CD4-positive, alpha-beta memory T cell (primary cell): Measurements from ENCODE around the gene SRM. TPM values are rescaled to one million over a fixed set of nuclear protein-coding genes. Genes with fewer than 3 reads are reported as not detected.
"Not testable (repeated sequence)": the region's sequence is repeated elsewhere in the genome, so short reads cannot be mapped to it uniquely, and the experiment has no call there.

Experiments
- CTCF ChIA-PET: fragments of 350-600 bp; sonication (Branson Sonifier 250); formaldehyde crosslinking; loops from one replicate; lab custom pipeline; 2021; ENCODE audit warnings: inconsistent platforms; ENCODE audit not compliant: partially characterized antibody; lab: Charles Lee
- POLR2A ChIA-PET: fragments of 350-600 bp; sonication (Branson Sonifier 250); formaldehyde crosslinking; loops from one replicate; lab custom pipeline; 2021; ENCODE audit not compliant: partially characterized antibody; lab: Charles Lee
- DNase-seq, 5 donors: peaks; one replicate each; pipeline versions ENCODE4 v3.0.0 to v3.0.0-alpha.2; 2020 to 2022; ENCODE audit warnings: mixed read lengths in 1 of 5
- H3K27ac ChIP-seq: one replicate; pipeline ENCODE4 v1.7.0; 2013; ENCODE audit warnings: low read depth, low read length
- H3K27me3 ChIP-seq: 2 replicates; pipeline ENCODE4 v1.7.0; 2013; ENCODE audit warnings: mild to moderate bottlenecking, low read length, moderate library complexity; ENCODE audit not compliant: insufficient read depth
- H3K36me3 ChIP-seq: 2 replicates; pipeline ENCODE4 v1.7.0; 2013; ENCODE audit warnings: mild to moderate bottlenecking, low read length, moderate library complexity; ENCODE audit not compliant: insufficient read depth
- H3K4me1 ChIP-seq: 2 replicates; pipeline ENCODE4 v1.7.0; 2013; ENCODE audit warnings: mild to moderate bottlenecking, low read length, moderate library complexity; ENCODE audit not compliant: insufficient read depth
- H3K4me3 ChIP-seq, 2 donors: one replicate each; pipeline ENCODE4 v1.7.0; 2013; ENCODE audit warnings: low read length in 2 of 2, mild to moderate bottlenecking in 1 of 2
- H3K9me3 ChIP-seq, 2 donors: one replicate each; pipeline ENCODE4 v1.7.0; 2013; ENCODE audit warnings: low read length in 2 of 2, control low read depth in 1 of 2; ENCODE audit not compliant: control insufficient read depth in 1 of 2
- H3K27ac Mint-ChIP-seq, 7 donors: one replicate each; pipeline ENCODE4 v1.8.0; 2020 to 2021; ENCODE audit warnings: mixed read lengths in 7 of 7, mild to moderate bottlenecking in 6 of 7, inconsistent platforms in 3 of 7, moderate library complexity in 3 of 7
- H3K27me3 Mint-ChIP-seq, 2 donors: one replicate each; pipeline ENCODE4 v1.8.0; 2020 to 2021; ENCODE audit warnings: mixed read lengths in 2 of 2
- H3K36me3 Mint-ChIP-seq, 2 donors: one replicate each; pipeline ENCODE4 v1.8.0; 2020 to 2021; ENCODE audit warnings: mixed read lengths in 2 of 2, inconsistent platforms in 1 of 2, mild to moderate bottlenecking in 1 of 2
- H3K4me1 Mint-ChIP-seq, 4 donors: one replicate each; pipeline ENCODE4 v1.8.0; 2020 to 2021; ENCODE audit warnings: mixed read lengths in 4 of 4, mild to moderate bottlenecking in 1 of 4
- H3K4me3 Mint-ChIP-seq, 8 donors: one replicate each; pipeline ENCODE4 v1.8.0; 2020 to 2021; ENCODE audit warnings: mixed read lengths in 8 of 8, mild to moderate bottlenecking in 7 of 8, moderate library complexity in 6 of 8, inconsistent platforms in 3 of 8
- H3K9me3 Mint-ChIP-seq, 8 donors: one replicate each; pipeline ENCODE4 v1.8.0; 2020 to 2021; ENCODE audit warnings: mixed read lengths in 8 of 8, mild to moderate bottlenecking in 5 of 8, inconsistent platforms in 3 of 8, moderate library complexity in 1 of 8
- intact Hi-C: fragments of 100-400 bp; cut with micrococcal nuclease; formaldehyde crosslinking; loops from one replicate; pipeline ENCODE4 v1.15.1; 2023
- polyA plus RNA-seq, 2 donors: library from polyadenylated mRNA; unstranded; fragments of 300-500 nt; fragmentation: Illumina TruSeq; gene quantifications; one replicate each; pipeline ENCODE4 v1.2.3, GENCODE V29; 2021
- total RNA-seq, 2 experiments: library from RNA; stranded (reverse); gene quantifications; one replicate each; pipeline ENCODE4 v1.2.3, GENCODE V29; 2021

Gene SRM
- total and polyA plus RNA-seq, 4 experiments from 2014 or later, result 53.1 to 162 (median 59.1) TPM

DNA sequence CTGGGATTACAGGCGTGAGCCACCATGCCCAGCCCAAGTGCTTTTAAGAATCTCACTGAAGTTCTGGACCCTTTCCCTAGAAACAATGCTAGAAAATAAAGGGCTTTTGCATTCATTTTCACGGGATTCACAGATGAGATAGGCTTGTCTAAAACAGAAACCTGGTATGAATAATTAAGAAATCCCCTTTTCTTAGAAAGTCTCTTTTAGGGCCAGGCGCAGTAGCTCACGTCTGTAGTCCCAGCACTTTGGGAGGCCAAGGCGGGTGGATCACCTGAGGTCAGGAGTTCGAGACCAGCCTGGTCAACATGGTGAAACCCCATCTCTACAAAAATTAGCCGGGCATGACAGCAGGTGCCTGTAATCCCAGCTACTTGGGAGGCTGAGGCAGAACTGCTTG, 13.6 kb upstream of the SRM start:
- H3K27ac ChIP-seq, DNase-seq, H3K27ac Mint-ChIP-seq, H3K27me3 Mint-ChIP-seq, H3K4me3 Mint-ChIP-seq, H3K4me3 ChIP-seq, H3K9me3 Mint-ChIP-seq, intact Hi-C loops, H3K4me1 Mint-ChIP-seq, H3K4me1 ChIP-seq, H3K9me3 ChIP-seq, POLR2A ChIA-PET, H3K27me3 ChIP-seq: not testable (repeated sequence)
- H3K36me3 ChIP-seq, result peaks cover 77% of the 10 kb centered on the region
- CTCF ChIA-PET, result interaction anchor here (1.3 kb wide), 1 partner anchor 36 kb away, joined by 3 read pairs; no protein-coding TSS in a partner anchor
- peaks cover 49 to 72% of the 10 kb centered on the region in 2 donors for H3K36me3 Mint-ChIP-seq

DNA sequence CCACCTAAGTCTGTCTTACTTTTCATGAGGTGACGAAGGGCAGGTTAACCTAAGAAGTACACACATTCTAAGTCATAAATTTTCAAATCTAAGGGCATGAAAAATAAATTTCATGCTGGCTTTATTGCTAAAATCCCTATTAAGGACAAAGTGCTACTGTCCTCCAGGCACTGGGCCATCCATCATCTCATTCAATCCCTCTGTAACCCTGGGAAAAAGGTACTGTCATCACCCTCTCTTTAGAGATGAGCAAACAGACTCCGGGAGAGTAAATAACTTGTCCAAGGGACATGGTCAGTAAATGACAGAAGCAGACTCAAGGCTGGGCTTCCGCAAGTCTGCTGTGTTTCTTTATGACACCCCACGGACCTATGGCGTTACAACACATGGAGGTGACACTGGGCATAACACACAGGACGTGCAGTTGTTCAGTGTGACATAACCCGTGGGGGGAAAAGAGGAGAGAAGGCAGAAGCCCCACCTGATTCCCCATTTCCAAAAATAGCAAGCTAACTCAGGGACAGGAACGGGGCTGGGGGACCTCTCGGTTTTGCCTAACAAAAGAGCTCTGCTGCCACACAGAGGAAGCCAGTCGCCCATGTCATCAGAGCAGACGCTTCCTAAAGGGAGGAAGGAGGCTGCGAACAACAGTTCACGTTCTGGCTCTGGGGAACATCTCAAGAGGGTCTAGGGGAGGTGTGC, 12.5 kb upstream of the SRM start:
- H3K27me3 Mint-ChIP-seq, result no peaks in the 10 kb centered on the region
- H3K36me3 Mint-ChIP-seq, result peaks cover 52 to 75% of the 10 kb centered on the region in 2 donors
- no peak overlapping the region for H3K27ac Mint-ChIP-seq
- Histone ChIP-seq H3K4me1 (no peaks in the 10 kb centered on the region), H3K4me3 (no peak overlapping the region), H3K9me3 (no peaks in the 10 kb centered on the region), H3K27me3 (no peaks in the 10 kb centered on the region), H3K27ac (no peak overlapping the region), H3K36me3 (peaks cover 80% of the 10 kb centered on the region)
- H3K4me3 Mint-ChIP-seq, result no peak overlapping the region
- ChIA-PET CTCF (interaction anchor here (1.3 kb wide), 1 partner anchor 35 kb away, joined by 3 read pairs; no protein-coding TSS in a partner anchor), POLR2A (interaction anchor here (0.7 kb wide), 1 partner anchor 12 kb away, joined by 3 read pairs; no protein-coding TSS in a partner anchor)
- intact Hi-C loops, result no loop called here
- H3K4me1 Mint-ChIP-seq, result peaks cover 0 to 1% (median 0%) of the 10 kb centered on the region in 4 donors
- H3K9me3 Mint-ChIP-seq, result no peaks in the 10 kb centered on the region
- DNase-seq, result no peak

DNA sequence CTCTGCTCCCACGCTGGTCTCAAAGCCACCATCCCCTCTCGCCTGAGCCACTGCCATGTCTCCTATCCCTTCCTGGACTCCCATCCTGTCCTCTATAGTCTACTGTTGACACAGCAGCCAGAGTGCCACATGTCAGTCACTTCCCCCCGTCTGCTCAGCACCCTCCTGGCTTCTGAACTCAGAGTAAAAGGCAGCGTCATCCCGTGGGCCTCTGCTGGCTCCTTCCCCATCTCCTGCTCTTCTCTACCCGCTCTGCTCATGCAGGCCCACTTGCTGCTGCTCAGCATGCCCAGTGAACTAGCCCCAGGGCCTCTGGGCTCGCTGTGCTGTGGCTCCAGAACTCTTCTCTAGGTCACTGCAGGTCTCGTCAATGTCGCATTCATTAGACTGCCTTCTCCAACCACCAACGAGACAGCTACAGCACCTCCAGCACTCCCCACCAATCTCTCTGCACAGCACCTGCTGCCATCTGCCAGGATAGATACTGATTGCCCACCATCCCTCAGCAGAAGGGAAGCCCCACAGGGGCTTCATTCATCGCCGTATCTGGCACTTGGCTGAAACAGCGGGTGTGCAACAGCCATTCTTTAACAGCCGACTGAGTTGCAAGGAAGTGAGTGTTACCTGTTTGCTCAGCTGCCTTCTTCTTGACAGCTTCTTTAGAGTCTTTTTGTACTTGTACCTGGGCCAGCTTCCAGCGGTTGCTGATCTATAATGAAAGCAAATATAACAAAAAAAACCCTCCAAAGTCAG, 11.8 kb upstream of the SRM start:
- intact Hi-C loops, result no loop called here
- Histone ChIP-seq H3K27ac (no peak overlapping the region), H3K27me3 (no peaks in the 10 kb centered on the region), H3K9me3 (no peaks in the 10 kb centered on the region), H3K36me3 (peaks cover 77% of the 10 kb centered on the region), H3K4me1 (no peaks in the 10 kb centered on the region), H3K4me3 (no peak overlapping the region)
- H3K27ac Mint-ChIP-seq, result peak overlapping the region in 6 of 7 donors; percentile 66 to 85 (median 70)
- no peaks in the 10 kb centered on the region for H3K27me3 Mint-ChIP-seq
- H3K4me3 Mint-ChIP-seq, result no peak overlapping the region
- CTCF ChIA-PET, result no interaction called here
- peaks cover 0 to 1% (median 0%) of the 10 kb centered on the region in 4 donors for H3K4me1 Mint-ChIP-seq
- H3K36me3 Mint-ChIP-seq, result peaks cover 51 to 71% of the 10 kb centered on the region in 2 donors
- H3K9me3 Mint-ChIP-seq, result no peaks in the 10 kb centered on the region
- DNase-seq, result no peak
- POLR2A ChIA-PET, result interaction anchor here (0.9 to 2.0 kb wide), 2 partner anchors 10 to 19 kb away, joined by 3 to 9 read pairs; no protein-coding TSS in a partner anchor

DNA sequence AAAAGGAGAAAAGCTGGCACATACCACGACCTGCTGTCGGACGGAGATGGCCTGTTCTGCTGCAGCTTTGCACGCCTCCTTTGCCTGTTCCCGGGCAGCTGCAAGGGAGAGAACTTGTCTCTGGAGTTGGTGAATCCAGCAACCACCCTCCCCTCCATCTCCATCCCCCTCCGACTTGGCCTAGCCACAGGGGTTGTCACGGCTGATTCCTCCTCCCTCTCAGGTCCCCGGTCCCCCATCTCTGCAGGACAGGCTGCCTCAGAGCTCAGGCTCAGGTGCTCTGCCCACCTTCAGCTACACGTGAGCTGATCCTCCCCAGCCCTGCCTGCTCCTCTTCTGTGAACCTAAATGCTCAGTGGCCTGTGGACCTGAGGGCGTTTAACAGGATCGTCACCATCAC, 11.1 kb upstream of the SRM start:
- H3K27ac ChIP-seq, result no peak overlapping the region
- no peaks in the 10 kb centered on the region for H3K4me1 ChIP-seq
- Mint-ChIP-seq H3K27me3 (no peaks in the 10 kb centered on the region), H3K27ac (peak overlapping the region in 3 of 7 donors; percentile 31 to 68 (median 42)), H3K4me1 (peaks cover 0 to 1% (median 0%) of the 10 kb centered on the region in 4 donors), H3K9me3 (no peaks in the 10 kb centered on the region), H3K4me3 (no peak overlapping the region), H3K36me3 (peaks cover 50 to 68% of the 10 kb centered on the region in 2 donors)
- CTCF ChIA-PET, result interaction anchor here (1.1 kb wide), 1 partner anchor 33 kb away, joined by 3 read pairs; no protein-coding TSS in a partner anchor
- no peaks in the 10 kb centered on the region for H3K27me3 ChIP-seq
- H3K36me3 ChIP-seq, result peaks cover 73% of the 10 kb centered on the region
- no peak for DNase-seq
- POLR2A ChIA-PET, result interaction anchor here (0.9 to 2.0 kb wide), 3 partner anchors 9 to 19 kb away, joined by 3 to 9 read pairs (median 4); partner anchors contain the start of gene SRM
- H3K4me3 ChIP-seq, result no peak overlapping the region
- H3K9me3 ChIP-seq, result no peaks in the 10 kb centered on the region
- intact Hi-C loops, result no loop called here

DNA sequence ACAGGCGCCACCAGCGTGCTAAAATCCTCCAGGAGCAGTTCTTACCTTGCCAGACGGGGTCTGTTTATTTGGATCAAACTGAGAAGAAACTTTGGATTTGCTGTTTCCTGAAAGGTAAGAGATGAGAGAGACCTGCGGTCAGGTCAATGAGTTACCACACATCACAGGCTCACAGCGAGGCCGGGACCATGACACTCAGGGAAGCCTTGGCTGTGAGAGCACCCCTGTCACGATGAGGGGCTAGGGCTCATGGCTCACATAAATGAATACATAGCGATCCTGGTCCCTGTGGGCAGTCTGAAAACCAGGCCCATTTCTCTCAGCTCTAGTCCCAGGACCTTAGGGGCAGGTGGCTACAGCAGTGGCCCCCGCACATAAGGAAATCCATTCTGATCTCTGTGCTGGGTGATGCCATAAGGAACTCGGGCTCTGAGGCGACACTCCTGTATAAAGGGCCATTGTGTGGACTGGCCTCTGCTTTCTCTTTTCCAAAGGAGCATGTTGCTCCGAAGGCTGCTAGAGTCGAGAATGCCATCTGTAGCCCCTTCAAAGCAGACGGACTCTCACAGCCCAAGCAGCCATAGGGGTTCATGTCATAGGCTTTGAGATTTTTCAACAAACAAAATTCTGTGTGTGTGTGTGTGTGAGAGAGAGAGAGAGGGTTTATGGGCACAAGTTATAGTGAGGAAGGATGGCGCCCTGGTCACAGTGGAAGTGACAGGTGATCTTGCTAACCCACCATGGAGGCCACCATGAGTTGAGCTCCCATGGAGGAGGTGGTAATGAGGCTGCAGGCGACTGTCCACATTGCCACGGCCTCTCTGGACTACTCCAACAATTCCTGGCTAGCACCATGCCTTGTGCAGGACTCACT, 9.0 kb upstream of the SRM start:
- no peak for DNase-seq
- Mint-ChIP-seq H3K4me3 (no peak overlapping the region), H3K36me3 (peaks cover 53 to 67% of the 10 kb centered on the region in 2 donors), H3K9me3 (no peaks in the 10 kb centered on the region), H3K27ac (peak overlapping the region in 3 of 7 donors; percentile 37 to 61 (median 50)), H3K4me1 (peaks cover 0 to 1% (median 0%) of the 10 kb centered on the region in 4 donors), H3K27me3 (no peaks in the 10 kb centered on the region)
- no peaks in the 10 kb centered on the region for H3K4me1 ChIP-seq
- no peak overlapping the region for H3K4me3 ChIP-seq
- intact Hi-C loops, result no loop called here
- no peaks in the 10 kb centered on the region for H3K27me3 ChIP-seq
- no peak overlapping the region for H3K27ac ChIP-seq
- ChIA-PET POLR2A (no interaction called here), CTCF (interaction anchor here (1.1 to 1.2 kb wide), 2 partner anchors 7 to 31 kb away, joined by 3 to 4 read pairs; no protein-coding TSS in a partner anchor)
- no peaks in the 10 kb centered on the region for H3K9me3 ChIP-seq
- peaks cover 57% of the 10 kb centered on the region for H3K36me3 ChIP-seq

DNA sequence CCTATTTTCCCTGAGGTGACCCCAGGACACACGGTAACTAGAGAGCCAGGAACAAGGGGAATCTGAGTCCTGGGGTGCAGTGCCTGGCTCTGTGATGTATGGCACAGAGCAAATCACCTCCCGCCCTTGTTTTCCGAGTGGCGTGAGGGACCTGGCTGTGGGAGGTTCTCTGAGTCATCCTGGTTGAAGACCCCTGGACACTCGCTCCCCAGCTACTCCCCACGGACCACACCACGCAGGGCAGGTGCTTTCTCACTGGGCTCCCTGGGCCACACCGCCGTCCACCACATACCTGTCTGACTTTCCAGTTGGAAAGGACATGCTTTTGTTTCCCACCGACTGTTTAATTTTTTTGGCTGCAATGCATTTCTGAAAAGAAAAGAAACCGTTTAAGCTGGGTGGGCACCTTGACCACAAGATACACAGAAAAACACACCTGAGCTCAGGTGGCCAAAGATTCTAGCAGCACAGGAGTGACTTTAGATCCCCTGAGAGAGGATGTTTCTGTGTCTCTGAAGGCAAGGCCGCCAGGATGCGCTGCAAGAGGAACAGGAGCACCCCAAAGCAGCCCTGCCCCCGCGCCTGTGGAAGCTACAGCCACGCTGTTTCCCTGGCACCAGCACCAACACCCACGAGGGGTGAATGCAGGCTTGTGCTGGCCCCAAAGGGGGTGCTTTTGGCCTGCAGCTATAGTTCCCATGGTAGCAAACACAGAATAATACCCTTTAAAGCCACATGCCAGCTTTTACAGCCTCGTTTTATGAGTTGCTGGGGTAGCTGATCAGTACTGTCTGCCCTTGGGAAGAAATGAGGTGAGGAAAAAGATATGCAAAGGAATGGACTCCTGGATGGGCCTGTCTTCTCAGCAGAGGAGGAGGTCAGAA, 8.1 kb upstream of the SRM start:
- H3K4me3 ChIP-seq, result no peak overlapping the region
- H3K27ac ChIP-seq, result no peak overlapping the region
- ChIA-PET CTCF (interaction anchor here (1.2 kb wide), 1 partner anchor 31 kb away, joined by 4 read pairs; no protein-coding TSS in a partner anchor), POLR2A (no interaction called here)
- H3K4me1 ChIP-seq, result no peaks in the 10 kb centered on the region
- no peaks in the 10 kb centered on the region for H3K27me3 Mint-ChIP-seq
- H3K36me3 Mint-ChIP-seq, result peaks cover 52 to 67% of the 10 kb centered on the region in 2 donors
- H3K4me3 Mint-ChIP-seq, result no peak overlapping the region
- peaks cover 0 to 5% (median 1%) of the 10 kb centered on the region in 4 donors for H3K4me1 Mint-ChIP-seq
- no peaks in the 10 kb centered on the region for H3K27me3 ChIP-seq
- peaks cover 55% of the 10 kb centered on the region for H3K36me3 ChIP-seq
- peak overlapping the region in 1 of 7 donors; percentile 14 for H3K27ac Mint-ChIP-seq
- peaks cover 0 to 2% (median 0%) of the 10 kb centered on the region in 8 donors for H3K9me3 Mint-ChIP-seq
- H3K9me3 ChIP-seq, result no peaks in the 10 kb centered on the region
- no peak for DNase-seq
- intact Hi-C loops, result no loop called here
